A673 (cell line): ENCODE data around the gene PCDH10.

Experiments used
- CTCF ChIP-seq: fragments of 300-800, 200-600 bp; sonication (generic); conservative IDR thresholded peaks from 2 replicates; pipeline ENCODE4 v1.5.1; 2017; ENCODE audit warnings: low read depth, mild to moderate bottlenecking, antibody characterized with exemption, low read length, moderate library complexity, mixed read lengths
- EZH2 ChIP-seq: fragments of 200-600 bp; sonication (generic); IDR thresholded peaks from 2 replicates; pipeline ENCODE4 v1.6.1; 2017; ENCODE audit warnings: borderline replicate concordance, low read depth, mild to moderate bottlenecking, mixed read lengths, antibody characterized with exemption, low read length; ENCODE audit not compliant: poor library complexity, severe bottlenecking

GRCh38 chr4:133148690-133149363 is at the start of gene PCDH10:
- TF ChIP-seq CTCF (no peak), EZH2 (no peak)
